ENCODE results near the gene THRB.
"Not testable (repeated sequence)": the region's sequence is repeated elsewhere in the genome, so short reads cannot be mapped to it uniquely, and the experiment has no call there.

THRB gene

DNA sequence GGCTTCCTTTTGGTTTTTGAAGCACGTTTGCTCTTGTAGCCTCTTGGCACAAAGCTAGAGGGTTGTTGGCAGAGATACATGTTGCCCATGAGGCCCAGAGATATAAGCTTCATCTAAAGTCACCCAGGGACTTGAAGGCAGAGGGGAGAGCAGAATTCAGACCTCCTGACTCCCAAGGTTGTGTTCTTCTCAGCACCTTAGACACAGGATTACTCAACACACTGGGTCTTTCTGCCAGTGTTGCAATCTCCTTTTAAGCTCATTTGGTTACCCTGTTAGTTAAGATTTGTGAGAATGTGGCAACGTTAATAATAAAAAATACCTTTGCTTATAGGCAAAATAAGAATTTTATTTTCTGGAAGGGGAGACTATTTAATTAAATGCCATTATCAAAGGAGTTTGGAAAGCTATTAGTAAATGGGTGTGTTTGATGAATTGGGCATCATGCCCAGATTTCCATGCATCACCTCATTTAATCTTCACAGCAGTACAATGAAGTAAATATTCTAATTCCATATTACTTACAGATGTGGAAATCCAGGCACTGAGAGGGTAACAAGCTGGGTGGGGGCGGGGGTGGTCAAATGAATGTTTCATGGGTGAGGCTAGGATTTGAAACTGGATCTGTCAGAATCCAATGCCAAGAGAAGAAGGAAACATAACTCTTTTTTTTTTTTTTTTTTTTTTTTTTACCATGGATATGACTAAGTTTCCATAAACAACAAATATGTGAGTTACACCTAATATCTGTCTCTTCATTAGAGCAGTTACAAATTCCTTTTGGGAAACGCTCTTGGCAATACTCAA is 366.2 kb downstream of the THRB start:
- Mint-ChIP-seq H3K9me3 (no peaks in the 10 kb centered on the region), H3K27me3 (no peaks in the 10 kb centered on the region), H3K4me1 (ENCODE audit: low read depth) (no peaks in the 10 kb centered on the region), H3K27ac (no peak overlapping the region), H3K4me3 (no peak overlapping the region), H3K36me3 (ENCODE audit: low read depth) (no peaks in the 10 kb centered on the region)

DNA sequence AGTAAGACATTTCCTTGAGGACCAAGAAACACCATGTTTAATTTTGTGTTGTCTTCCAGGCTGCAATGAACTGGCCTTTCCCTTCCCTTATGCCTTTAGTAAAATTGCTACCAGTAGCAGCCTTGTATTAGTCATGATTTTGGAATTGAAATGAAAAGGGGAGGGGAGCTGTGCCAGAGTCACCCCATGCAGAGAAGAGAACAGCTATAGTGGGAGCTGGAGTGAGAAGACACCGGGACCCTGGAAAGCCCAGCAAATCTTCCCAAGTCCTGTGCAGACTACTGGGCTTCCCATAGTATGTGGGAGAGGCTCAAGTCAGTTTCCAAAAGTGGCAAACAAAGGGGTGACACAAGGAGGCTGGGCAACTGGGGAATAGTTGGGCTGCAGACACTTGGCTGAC is 371.1 kb downstream of the THRB start:
- no peaks in the 10 kb centered on the region for H3K9me3 Mint-ChIP-seq
- no peak overlapping the region for H3K27ac Mint-ChIP-seq
- H3K4me1 Mint-ChIP-seq (ENCODE audit: low read depth), result no peaks in the 10 kb centered on the region
- no peaks in the 10 kb centered on the region for H3K27me3 Mint-ChIP-seq
- H3K4me3 Mint-ChIP-seq, result no peak overlapping the region
- H3K36me3 Mint-ChIP-seq (ENCODE audit: low read depth), result no peaks in the 10 kb centered on the region

DNA sequence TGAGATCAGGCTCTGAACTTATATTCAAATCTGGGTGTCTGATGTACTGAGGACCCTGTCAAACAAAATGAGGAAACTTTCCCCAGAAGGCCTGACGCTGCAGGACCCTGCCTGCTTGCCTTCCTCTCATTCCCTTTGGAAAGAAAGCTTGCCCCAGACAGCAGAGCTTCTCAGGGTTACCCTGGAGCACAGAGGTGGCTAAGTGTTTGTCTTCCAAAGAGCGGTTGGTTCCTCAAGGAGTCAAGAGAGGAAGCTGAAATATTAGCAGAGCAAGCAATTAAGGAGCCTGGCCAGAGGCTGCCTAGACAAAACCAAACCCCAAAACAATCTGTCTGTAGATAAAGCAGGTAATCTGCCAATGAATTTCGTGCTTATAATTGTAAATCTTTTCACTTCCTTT is 374.2 kb downstream of the THRB start:
- peaks cover 2% of the 10 kb centered on the region for H3K27me3 Mint-ChIP-seq
- H3K4me3 Mint-ChIP-seq, result no peak overlapping the region
- H3K27ac Mint-ChIP-seq, result no peak overlapping the region
- H3K4me1 Mint-ChIP-seq (ENCODE audit: low read depth), result no peaks in the 10 kb centered on the region
- no peaks in the 10 kb centered on the region for H3K9me3 Mint-ChIP-seq
- H3K36me3 Mint-ChIP-seq (ENCODE audit: low read depth), result no peaks in the 10 kb centered on the region

DNA sequence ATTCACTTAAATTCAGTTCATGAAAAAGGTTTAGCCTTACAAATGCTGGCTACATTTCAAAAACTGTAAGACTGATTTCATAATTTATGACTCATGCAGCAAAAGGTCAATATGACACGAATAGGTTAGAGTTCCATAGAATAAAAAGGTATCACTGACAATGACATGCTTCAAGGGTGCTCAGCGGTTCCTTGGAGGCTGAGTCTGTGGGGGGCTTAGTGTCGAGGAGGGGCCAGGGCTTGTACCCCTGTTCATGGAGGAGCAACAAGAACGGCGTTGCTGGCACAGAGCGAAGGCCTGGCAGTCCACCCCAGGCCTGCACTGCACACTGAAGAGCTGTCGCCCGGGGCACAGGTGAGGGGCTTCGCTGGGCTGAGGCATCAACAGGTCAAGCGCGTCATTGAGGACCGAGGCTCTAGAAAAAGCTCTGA is 375.3 kb downstream of the THRB start:
- no peaks in the 10 kb centered on the region for H3K9me3 Mint-ChIP-seq
- no peaks in the 10 kb centered on the region for H3K4me1 Mint-ChIP-seq (ENCODE audit: low read depth)
- H3K27ac Mint-ChIP-seq, result no peak overlapping the region
- H3K36me3 Mint-ChIP-seq (ENCODE audit: low read depth), result no peaks in the 10 kb centered on the region
- H3K4me3 Mint-ChIP-seq, result no peak overlapping the region
- peaks cover 2% of the 10 kb centered on the region for H3K27me3 Mint-ChIP-seq

DNA sequence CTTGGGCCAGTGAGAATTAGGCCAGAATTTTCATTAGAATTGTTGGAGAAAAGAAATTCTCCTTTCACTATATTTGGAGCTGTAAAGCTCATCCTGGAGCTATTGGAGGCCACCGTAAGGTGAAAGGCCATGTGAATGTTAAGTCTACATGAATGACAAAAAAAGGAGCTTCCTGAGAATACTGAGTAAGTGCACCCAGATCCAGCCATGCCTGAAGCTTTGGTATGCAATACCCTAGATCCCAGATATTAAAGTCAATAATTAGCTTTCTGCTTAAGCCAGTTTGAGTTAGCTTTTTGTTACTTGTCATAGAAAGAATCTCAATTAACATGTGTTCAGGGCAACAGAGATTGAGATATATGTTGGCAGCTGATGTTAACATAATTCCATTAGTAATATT is 377.1 kb downstream of the THRB start:
- no peaks in the 10 kb centered on the region for H3K4me1 Mint-ChIP-seq (ENCODE audit: low read depth)
- H3K4me3 Mint-ChIP-seq, result no peak overlapping the region
- H3K9me3 Mint-ChIP-seq, result no peaks in the 10 kb centered on the region
- peaks cover 2% of the 10 kb centered on the region for H3K27me3 Mint-ChIP-seq
- H3K27ac Mint-ChIP-seq, result no peak overlapping the region
- no peaks in the 10 kb centered on the region for H3K36me3 Mint-ChIP-seq (ENCODE audit: low read depth)

DNA sequence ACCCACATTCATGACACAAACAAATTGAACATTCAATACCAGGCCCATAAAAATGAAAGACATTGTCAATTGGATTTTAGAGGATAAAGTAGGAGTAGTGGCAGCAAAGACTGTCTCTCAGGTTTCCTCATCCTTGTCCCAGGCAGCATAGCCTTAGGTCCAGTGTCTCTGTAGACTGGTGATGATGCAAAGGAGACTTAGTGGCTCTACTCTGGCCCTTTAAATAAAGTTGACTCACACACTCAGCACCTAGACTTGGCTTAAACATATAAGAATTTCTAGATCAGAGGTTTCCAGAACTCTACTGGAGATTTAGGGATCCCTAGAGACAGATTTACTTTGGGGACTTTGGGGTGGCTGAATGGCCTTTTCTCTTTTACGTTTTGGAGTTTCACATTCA is 382.9 kb downstream of the THRB start:
- H3K36me3 Mint-ChIP-seq (ENCODE audit: low read depth), result no peaks in the 10 kb centered on the region
- H3K4me1 Mint-ChIP-seq (ENCODE audit: low read depth), result no peaks in the 10 kb centered on the region
- H3K4me3 Mint-ChIP-seq, result no peak overlapping the region
- H3K27ac Mint-ChIP-seq, result no peak overlapping the region
- no peaks in the 10 kb centered on the region for H3K9me3 Mint-ChIP-seq
- peaks cover 2% of the 10 kb centered on the region for H3K27me3 Mint-ChIP-seq

DNA sequence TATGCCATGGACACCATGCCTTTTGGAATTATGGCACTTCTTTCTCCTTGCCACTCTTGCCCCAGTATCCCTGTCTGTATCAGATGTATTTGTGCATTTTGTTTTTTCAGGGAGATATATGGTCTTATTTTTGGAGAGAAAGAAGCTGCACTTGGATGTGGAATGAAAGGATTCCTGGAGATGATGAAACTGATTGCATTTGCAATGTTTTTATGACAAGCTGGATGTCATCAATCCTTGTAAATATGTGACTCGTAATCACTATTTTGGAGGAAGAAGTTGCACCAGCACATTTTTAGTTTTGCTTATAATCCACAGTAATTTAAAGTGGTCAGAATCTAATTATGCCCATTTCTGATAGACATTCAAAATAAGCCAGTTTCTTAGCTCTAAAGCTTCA is 384.6 kb downstream of the THRB start:
- H3K27me3 Mint-ChIP-seq, result no peaks in the 10 kb centered on the region

DNA sequence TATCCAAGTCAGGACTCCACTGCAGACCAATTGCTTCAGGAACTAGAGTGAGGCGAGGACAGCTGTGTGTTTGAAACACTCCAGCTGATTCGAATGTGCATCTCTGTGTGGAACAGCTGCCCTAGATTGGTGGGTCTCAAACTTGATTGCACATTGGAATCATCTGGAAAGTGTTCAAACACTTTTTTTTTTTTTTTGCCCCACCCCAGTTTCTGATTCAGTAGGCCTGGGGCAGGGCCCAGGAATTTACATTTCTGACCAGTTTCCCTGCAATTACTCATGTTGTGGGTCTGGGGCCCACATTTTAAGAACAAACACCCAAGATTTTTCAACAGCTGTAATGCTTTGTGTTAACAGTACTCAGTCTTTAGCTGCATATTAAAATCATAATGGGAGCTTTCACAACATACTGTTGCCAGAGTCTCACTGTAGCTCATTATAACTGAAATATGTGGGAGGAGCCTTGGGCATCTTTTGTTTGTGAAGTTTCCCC is 392.9 kb downstream of the THRB start:
- no peaks in the 10 kb centered on the region for H3K27me3 Mint-ChIP-seq
- no peaks in the 10 kb centered on the region for H3K36me3 Mint-ChIP-seq (ENCODE audit: low read depth)
- no peak overlapping the region for H3K27ac Mint-ChIP-seq
- peaks cover 3% of the 10 kb centered on the region for H3K4me1 Mint-ChIP-seq (ENCODE audit: low read depth)
- no peaks in the 10 kb centered on the region for H3K9me3 Mint-ChIP-seq
- no peak overlapping the region for H3K4me3 Mint-ChIP-seq

More for the DNA sequence above, 384.6 kb downstream of the THRB start:
- H3K4me3 Mint-ChIP-seq, result no peak overlapping the region
- no peak overlapping the region for H3K27ac Mint-ChIP-seq
- H3K36me3 Mint-ChIP-seq (ENCODE audit: low read depth), result no peaks in the 10 kb centered on the region
- no peaks in the 10 kb centered on the region for H3K4me1 Mint-ChIP-seq (ENCODE audit: low read depth)
- H3K9me3 Mint-ChIP-seq, result no peaks in the 10 kb centered on the region

DNA sequence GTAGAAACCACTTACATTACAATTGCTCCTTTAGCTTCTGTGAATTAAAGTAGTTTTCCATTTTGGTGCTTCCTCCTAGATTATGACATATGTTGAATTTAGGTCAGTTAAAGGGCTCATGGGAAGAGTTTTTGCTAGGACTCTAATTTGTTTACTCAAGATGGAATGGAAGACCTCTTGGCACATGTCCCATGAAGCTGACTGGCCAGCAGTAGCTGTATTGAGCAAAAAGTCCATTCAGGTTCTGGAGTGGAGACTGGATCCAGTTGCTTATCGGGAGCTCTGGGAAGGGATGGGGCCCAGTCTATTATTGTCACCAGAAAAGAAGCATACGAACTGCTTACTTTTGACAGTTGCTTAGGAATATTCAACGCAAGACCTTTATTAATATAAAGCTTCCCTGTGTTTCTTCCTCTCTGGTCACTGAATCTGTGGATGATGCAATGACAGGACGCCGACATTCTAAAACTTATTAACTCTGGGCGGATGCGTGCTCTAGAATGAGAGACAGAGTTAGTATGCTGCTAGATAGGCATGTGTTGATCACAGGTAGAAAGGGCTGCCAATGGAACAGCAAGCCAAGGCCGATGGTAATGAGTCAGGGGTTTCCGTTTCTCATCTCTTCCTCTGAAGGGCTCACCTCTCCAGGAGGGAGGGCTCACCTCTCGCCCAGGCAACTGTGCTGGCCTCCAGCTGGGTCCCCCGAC is 393.8 kb downstream of the THRB start:
- no peaks in the 10 kb centered on the region for H3K9me3 Mint-ChIP-seq
- H3K27me3 Mint-ChIP-seq, result no peaks in the 10 kb centered on the region
- H3K4me1 Mint-ChIP-seq (ENCODE audit: low read depth), result peaks cover 3% of the 10 kb centered on the region
- H3K4me3 Mint-ChIP-seq, result no peak overlapping the region
- no peaks in the 10 kb centered on the region for H3K36me3 Mint-ChIP-seq (ENCODE audit: low read depth)
- no peak overlapping the region for H3K27ac Mint-ChIP-seq

DNA sequence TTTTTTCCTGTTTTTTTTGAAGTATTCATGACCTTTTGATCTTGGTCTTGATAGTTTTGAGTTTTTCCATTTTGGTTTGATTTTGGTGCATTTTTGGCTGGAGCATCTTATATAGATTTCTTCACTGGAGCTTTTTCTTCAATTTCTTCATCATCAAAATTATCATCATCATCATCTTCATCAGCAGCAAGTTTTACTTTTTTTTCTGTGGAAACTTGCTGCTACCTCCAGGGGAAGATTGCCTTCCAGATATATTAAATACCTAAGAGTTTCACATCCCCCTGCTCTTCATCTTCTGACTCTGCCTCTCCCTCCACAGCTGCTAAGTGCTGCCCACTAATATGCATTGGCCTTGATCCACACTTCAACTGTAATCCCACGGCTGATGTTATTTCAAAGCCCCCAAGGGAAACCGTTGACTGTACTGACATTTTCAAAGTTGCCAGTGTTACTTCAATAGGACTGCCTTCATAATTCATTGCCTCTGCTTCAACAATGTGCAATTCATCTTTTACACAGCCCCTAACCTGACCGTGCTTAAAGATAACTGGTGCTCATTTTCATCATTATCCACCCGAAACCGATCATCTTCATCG is 397.9 kb downstream of the THRB start:
- peaks cover 3% of the 10 kb centered on the region for H3K4me1 Mint-ChIP-seq (ENCODE audit: low read depth)
- H3K27ac Mint-ChIP-seq, result no peak overlapping the region
- peaks cover 3% of the 10 kb centered on the region for H3K9me3 Mint-ChIP-seq
- H3K36me3 Mint-ChIP-seq (ENCODE audit: low read depth), result no peaks in the 10 kb centered on the region
- no peak overlapping the region for H3K4me3 Mint-ChIP-seq
- H3K27me3 Mint-ChIP-seq, result no peaks in the 10 kb centered on the region

DNA sequence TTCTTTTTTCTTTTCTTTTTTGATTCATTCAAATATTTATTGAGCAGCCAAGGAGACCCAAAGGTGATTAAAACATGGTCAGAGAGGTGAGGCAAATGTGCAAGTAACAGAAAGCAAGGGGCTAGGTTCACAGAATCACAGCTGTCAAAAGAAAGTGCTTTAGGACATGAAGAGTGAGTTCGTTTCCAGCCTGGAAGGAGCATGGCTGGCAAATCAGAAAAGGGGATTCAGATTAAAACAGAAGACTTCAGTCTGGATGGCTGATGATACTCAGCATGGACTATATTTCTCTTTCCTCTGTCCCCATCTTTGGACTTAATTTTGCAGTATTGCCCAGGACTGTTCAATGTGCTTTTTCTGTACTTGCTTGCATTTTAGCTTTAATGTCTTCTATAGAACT is 398.4 kb downstream of the THRB start:
- no peak overlapping the region for H3K27ac Mint-ChIP-seq
- H3K27me3 Mint-ChIP-seq, result no peaks in the 10 kb centered on the region
- H3K4me1 Mint-ChIP-seq (ENCODE audit: low read depth), result peaks cover under 1% of the 10 kb centered on the region
- H3K9me3 Mint-ChIP-seq, result peaks cover 3% of the 10 kb centered on the region
- no peaks in the 10 kb centered on the region for H3K36me3 Mint-ChIP-seq (ENCODE audit: low read depth)
- no peak overlapping the region for H3K4me3 Mint-ChIP-seq

DNA sequence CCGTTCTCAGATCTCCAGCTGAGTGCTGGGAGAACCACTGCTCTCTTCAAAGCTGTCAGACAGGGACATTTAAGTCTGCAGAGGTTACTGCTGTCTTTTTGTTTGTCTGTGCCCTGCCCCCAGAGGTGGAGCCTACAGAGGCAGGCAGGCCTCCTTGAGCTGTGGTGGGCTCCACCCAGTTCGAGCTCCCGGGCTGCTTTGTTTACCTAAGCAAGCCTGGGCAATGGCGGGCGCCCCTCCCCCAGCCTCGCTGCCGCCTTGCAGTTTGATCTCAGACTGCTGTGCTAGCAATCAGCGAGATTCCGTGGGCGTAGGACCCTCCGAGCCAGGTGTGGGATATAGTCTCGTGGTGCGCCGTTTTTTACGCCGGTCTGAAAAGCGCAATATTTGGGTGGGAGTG is 399.8 kb downstream of the THRB start:
- not testable (repeated sequence) for H3K27ac Mint-ChIP-seq; H3K4me1 Mint-ChIP-seq (ENCODE audit: low read depth); H3K9me3 Mint-ChIP-seq

DNA sequence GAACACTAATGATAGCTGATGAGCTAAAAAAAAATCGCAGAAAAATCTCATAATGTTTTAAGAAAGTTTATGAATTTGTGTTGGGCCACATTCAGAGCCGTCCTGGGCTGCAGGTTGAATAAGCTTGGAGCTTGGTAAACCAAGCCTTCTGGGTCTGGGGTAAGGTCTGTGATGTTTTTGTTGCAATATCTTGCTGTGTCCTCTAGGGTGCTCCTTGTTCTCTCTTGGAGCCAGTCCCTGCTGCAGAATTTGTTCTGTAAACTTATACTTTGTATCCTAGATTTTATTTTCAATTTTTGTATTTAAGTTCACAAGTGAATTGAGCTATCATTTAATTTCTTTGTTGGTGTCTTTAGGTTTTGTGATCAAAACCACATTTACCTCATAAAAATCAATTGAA is 405.9 kb downstream of the THRB start:
- H3K27ac Mint-ChIP-seq, result no peak overlapping the region
- no peaks in the 10 kb centered on the region for H3K4me1 Mint-ChIP-seq (ENCODE audit: low read depth)
- no peak overlapping the region for H3K4me3 Mint-ChIP-seq
- no peaks in the 10 kb centered on the region for H3K27me3 Mint-ChIP-seq
- H3K36me3 Mint-ChIP-seq (ENCODE audit: low read depth), result no peaks in the 10 kb centered on the region
- H3K9me3 Mint-ChIP-seq, result no peaks in the 10 kb centered on the region

More for the DNA sequence above, 399.8 kb downstream of the THRB start:
- not testable (repeated sequence) for H3K4me3 Mint-ChIP-seq; H3K36me3 Mint-ChIP-seq (ENCODE audit: low read depth); H3K27me3 Mint-ChIP-seq

DNA sequence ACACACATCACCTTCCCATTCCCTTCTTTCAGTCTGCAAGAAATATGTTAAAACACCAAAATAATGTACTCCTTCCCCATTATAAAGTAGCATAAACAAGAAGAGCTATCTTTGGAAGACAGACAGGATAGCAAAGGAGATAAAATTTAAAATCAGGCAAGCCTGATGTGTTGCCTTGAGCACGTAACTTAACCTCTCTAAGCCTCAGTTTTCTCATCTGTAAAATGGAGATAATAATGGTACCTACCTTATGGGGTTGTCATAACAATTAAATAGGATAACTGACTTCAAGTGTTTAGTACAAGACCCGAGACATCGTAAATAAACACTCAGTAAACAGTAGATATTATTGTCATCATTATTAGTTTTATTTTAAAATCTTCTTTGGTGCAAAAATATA is 407.2 kb downstream of the THRB start:
- Mint-ChIP-seq H3K27me3 (peaks cover 4% of the 10 kb centered on the region), H3K36me3 (ENCODE audit: low read depth) (no peaks in the 10 kb centered on the region), H3K4me3 (no peak overlapping the region), H3K9me3 (no peaks in the 10 kb centered on the region), H3K4me1 (ENCODE audit: low read depth) (no peaks in the 10 kb centered on the region), H3K27ac (no peak overlapping the region)

DNA sequence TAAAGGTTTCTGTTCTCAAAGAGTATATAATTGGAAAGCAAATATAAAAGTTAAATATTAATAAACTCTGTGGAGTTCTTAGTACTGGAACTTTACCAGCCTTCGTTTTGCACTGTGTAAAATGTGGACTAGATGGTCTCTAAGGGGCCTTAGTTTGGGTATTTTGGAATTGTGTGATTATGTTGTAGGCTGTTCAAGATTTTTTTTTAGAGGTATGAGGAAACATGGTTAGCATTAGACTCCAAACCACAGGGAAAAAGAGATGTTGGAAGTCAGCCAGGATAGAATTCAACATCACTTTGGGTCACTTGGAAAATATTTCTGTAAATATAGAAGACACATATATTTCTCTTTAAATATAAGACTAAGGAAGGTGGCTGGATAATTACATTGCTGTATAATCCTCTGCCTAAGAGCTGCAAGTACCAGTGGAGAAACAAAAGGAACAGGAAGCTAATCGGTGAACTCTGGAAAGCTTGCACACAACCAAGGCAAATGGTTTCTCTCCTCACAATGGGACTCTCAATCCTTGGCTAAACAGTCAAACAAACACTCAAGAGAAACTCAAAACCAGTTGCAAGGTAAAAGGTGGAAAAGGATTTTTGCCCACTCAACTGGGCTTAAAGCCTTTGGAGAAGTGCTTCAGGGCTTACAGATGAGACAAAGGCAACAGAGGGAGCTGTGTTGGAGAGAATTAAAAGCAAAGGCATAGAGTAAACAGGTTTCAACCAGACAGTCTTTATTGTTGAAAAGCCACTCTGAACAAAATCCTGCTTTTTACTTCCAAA is 407.8 kb downstream of the THRB start:
- Mint-ChIP-seq H3K9me3 (no peaks in the 10 kb centered on the region), H3K27me3 (peaks cover 8% of the 10 kb centered on the region), H3K4me3 (no peak overlapping the region), H3K4me1 (ENCODE audit: low read depth) (no peaks in the 10 kb centered on the region), H3K36me3 (ENCODE audit: low read depth) (no peaks in the 10 kb centered on the region), H3K27ac (no peak overlapping the region)

Measured in stimulated activated naive CD8-positive, alpha-beta T cell treated with anti-CD3 and anti-CD28 coated beads, Interleukin-15, Interleukin-2, amounts not matched to agents 100 ng/mL and 50 ng/mL, for 24 hours (primary cell).